Transverse colon (tissue), 4 donors: ENCODE results near the gene CNST. TPM values are rescaled to one million over a fixed set of nuclear protein-coding genes. Genes with fewer than 3 reads are reported as not detected.
"Not testable (repeated sequence)": the region's sequence is repeated elsewhere in the genome, so short reads cannot be mapped to it uniquely, and the experiment has no call there.

Experiments used
- DNase-seq: peaks from one replicate; pipeline ENCODE4 v3.0.0-alpha.2; 2019
- H3K27ac ChIP-seq, 4 donors: fragments of 200-600 bp; sonication (generic); 2 replicates each; pipeline ENCODE4 v1.5.1; 2016 to 2018; ENCODE audit warnings: inconsistent platforms in 4 of 4
- H3K27me3 ChIP-seq: fragments of 200-600 bp; sonication (generic); 2 replicates; pipeline ENCODE4 v1.5.1; 2017; ENCODE audit warnings: inconsistent platforms
- H3K36me3 ChIP-seq, 4 donors: fragments of 200-600 bp; sonication (generic); 2 replicates each; pipeline ENCODE4 v1.5.1; 2017 to 2019; ENCODE audit warnings: inconsistent platforms in 4 of 4
- H3K4me1 ChIP-seq, 4 donors: fragments of 200-600 bp; sonication (generic); 2 replicates each; pipeline ENCODE4 v1.5.1; 2017 to 2020; ENCODE audit warnings: inconsistent platforms in 4 of 4
- H3K4me3 ChIP-seq, 4 donors: fragments of 200-600 bp; sonication (generic); 1 replicate in 1 of 4; 2 replicates in 3 of 4; pipeline versions ENCODE4 v1.5.1 to v1.6.1; 2017 to 2019; ENCODE audit warnings: inconsistent platforms in 4 of 4
- H3K9me3 ChIP-seq, 2 donors: fragments of 200-600 bp; sonication (generic); 2 replicates each; pipeline ENCODE4 v1.5.1; 2017 to 2019; ENCODE audit warnings: inconsistent platforms in 2 of 2
- EP300 ChIP-seq: sonication (generic); formaldehyde crosslinking; IDR thresholded peaks from one replicate; pipeline ENCODE4 v1.6.1; 2017; ENCODE audit warnings: antibody characterized with exemption, low read depth
- POLR2A ChIP-seq: fragments of 450-650 bp; IDR thresholded peaks from one replicate; pipeline ENCODE4 v1.6.1; 2016; ENCODE audit warnings: antibody characterized with exemption, mild to moderate bottlenecking, moderate library complexity
- POLR2AphosphoS5 ChIP-seq, 3 donors: sonication (generic); formaldehyde crosslinking; IDR thresholded peaks; one replicate each; pipeline ENCODE4 v1.6.1; 2016; ENCODE audit warnings: antibody characterized with exemption in 3 of 3
- WGBS, 2 donors: methylation state at CpG; one replicate each; pipeline ENCODE4 v1.1.5; 2018; ENCODE audit warnings: low coverage in 1 of 2; 5-methylcytosine and 5-hydroxymethylcytosine counted together
- in situ Hi-C, 4 donors: fragments of 200-750 bp; cut with MboI; loops; one replicate each; pipeline versions ENCODE4 v1.15.0 to v1.15.1; 2017; ENCODE audit warnings: low sequenced_read_pairs in 3 of 4, low pct_ligation_motif_present in 1 of 4, low pct_unique_long_range_greater_than_20kb in 1 of 4
- intact Hi-C: fragments of 100-400 bp; cut with DNase I; formaldehyde crosslinking; loops from one replicate; pipeline ENCODE4 v1.15.1; 2023; ENCODE audit warnings: low total_unique reads
- total RNA-seq, 4 donors: library from RNA; depleted of rRNA; stranded (reverse); fragments of >200 nt; gene quantifications; one replicate each; pipeline ENCODE4 v1.1.0, GENCODE V29; 2016
- TF ChIP-seq, protein P1 (sequence below), 5 experiments: fragments of 200-600 bp in 3 of 5; fragments of 450-650 bp in 2 of 5; sonication (generic) in 3 of 5; IDR thresholded peaks; 1 replicate in 2 of 5; 2 replicates in 3 of 5; pipeline ENCODE4 v1.5.1; 2016 to 2017; ENCODE audit warnings: antibody characterized with exemption in 5 of 5, inconsistent platforms in 3 of 5, mild to moderate bottlenecking in 2 of 5, moderate library complexity in 1 of 5

CNST gene
- total RNA-seq, 4 donors from 2014 or later, result 44.0 to 83.0 (median 53.5) TPM

DNA sequence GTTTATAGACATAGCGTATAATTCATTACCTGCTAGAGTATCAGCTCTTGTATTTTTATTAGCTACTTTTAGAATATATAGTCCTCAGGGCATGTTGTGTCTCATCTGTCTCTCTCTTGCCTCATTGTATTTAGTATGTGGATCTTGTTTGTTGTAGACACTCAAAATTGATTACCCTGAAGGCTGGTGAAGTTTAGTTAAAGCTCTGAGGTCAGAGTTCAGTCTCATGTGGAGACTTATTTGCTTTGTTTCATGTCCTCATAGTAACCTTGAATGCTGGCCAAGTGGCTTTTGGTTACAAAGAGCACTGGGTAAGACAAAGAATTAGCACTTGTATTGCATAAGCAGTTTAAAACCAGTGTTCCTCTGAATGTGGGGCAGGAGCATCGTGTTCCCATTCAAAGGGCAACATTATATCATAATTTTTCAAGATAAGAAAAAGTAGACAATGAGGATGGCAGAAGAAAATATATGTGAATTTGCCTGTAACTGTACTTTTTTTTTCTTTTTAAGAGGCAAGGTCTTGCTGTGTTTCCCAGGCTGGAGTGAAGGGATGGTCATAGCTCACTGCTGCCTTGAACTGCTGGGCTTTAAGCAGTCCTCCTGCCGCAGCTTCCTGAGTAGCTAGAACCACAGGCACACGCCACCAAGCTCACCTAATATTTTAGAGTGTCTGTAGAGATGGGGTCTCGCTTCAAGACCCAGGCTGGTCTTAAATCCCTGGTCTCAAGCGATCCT is 17.4 kb downstream of the CNST start:
- peaks cover 30 to 94% (median 73%) of the 10 kb centered on the region in 4 donors for H3K4me1 ChIP-seq
- H3K27ac ChIP-seq, result peak overlapping the region; percentile 82 to 88 (median 86)
- no peaks in the 10 kb centered on the region for H3K9me3 ChIP-seq
- peak overlapping the region in 2 of 4 donors; percentile 12 to 42 for H3K4me3 ChIP-seq
- peak; percentile 53 for DNase-seq
- no peaks in the 10 kb centered on the region for H3K27me3 ChIP-seq
- TF ChIP-seq POLR2A (no peak), EP300 (peak; percentile 62), POLR2AphosphoS5 (IDR thresholded peaks at IDR 0.05) (peak; percentile 16 to 78 (median 69))
- TF ChIP-seq, protein P1, sequence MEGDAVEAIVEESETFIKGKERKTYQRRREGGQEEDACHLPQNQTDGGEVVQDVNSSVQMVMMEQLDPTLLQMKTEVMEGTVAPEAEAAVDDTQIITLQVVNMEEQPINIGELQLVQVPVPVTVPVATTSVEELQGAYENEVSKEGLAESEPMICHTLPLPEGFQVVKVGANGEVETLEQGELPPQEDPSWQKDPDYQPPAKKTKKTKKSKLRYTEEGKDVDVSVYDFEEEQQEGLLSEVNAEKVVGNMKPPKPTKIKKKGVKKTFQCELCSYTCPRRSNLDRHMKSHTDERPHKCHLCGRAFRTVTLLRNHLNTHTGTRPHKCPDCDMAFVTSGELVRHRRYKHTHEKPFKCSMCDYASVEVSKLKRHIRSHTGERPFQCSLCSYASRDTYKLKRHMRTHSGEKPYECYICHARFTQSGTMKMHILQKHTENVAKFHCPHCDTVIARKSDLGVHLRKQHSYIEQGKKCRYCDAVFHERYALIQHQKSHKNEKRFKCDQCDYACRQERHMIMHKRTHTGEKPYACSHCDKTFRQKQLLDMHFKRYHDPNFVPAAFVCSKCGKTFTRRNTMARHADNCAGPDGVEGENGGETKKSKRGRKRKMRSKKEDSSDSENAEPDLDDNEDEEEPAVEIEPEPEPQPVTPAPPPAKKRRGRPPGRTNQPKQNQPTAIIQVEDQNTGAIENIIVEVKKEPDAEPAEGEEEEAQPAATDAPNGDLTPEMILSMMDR (IDR thresholded peaks at IDR 0.05), result no peak
- in situ Hi-C loops, result no loop called here
- H3K36me3 ChIP-seq, result no peaks in the 10 kb centered on the region
- intact Hi-C loops, result no loop called here
- WGBS, 2 donors, result 63% methylated on average over 4 to 6 of the region's 6 CpGs

DNA sequence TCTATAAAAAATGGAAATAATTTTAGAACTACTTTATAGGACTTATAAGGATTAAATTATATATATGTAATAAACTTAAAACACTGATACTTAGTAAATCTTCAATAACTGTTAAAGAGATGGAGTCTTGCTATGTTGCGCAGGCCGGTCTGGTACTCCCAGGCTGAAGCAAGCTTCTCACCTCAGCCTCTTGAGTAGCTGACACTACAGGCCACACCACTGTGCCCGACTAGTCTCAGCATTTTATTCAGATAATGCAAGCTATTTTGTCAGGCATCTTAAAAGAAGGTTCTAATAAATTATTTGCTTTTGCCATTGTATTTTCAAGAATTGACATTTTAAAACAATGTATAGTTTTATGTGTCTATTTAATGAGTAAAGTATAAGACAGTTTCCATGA is 20.8 kb downstream of the CNST start:
- Histone ChIP-seq H3K4me3 (no peak overlapping the region), H3K36me3 (no peaks in the 10 kb centered on the region), H3K27me3 (no peaks in the 10 kb centered on the region), H3K9me3 (peaks cover 0 to 5% of the 10 kb centered on the region in 2 donors), H3K4me1 (peaks cover 16 to 81% (median 56%) of the 10 kb centered on the region in 4 donors), H3K27ac (peak overlapping the region; percentile 64 to 80 (median 73))
- DNase-seq, result no peak
- intact Hi-C loops (loop anchor here (1.0 kb wide), 1 partner anchor 9 kb away; no protein-coding TSS in a partner anchor), in situ Hi-C loops (no loop called here)
- TF ChIP-seq, protein P1 (IDR thresholded peaks at IDR 0.05), result no peak
- no peak for TF ChIP-seq POLR2AphosphoS5 (IDR thresholded peaks at IDR 0.05)
- no peak for TF ChIP-seq POLR2A
- no peak for TF ChIP-seq EP300
- WGBS, 2 donors, result 77 to 85% methylated on average over 3 of the region's 3 CpGs

DNA sequence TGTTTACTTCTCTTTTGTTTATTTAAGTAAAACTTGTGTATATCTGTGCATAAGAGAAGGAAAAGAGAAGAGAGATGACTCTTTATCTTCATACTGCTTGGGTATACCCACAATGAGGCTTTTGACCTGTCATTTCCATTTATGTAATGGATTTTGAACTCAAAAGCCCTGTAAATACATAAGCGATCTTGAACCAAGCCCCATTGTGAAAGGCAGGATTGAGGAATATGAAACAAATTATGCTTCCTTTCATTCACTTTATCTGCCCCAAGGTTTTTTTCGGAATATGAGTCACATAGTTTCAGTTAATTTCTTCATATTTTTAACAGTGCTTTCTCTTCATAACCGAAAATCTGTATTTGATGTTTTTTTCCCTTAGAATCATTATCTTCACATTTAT is 21.4 kb downstream of the CNST start:
- no peak for DNase-seq
- H3K4me1 ChIP-seq, result peaks cover 16 to 81% (median 52%) of the 10 kb centered on the region in 4 donors
- H3K27ac ChIP-seq, result peak overlapping the region; percentile 64 to 80 (median 73)
- no peaks in the 10 kb centered on the region for H3K27me3 ChIP-seq
- peaks cover 0 to 5% of the 10 kb centered on the region in 2 donors for H3K9me3 ChIP-seq
- peaks cover 0 to 5% (median 0%) of the 10 kb centered on the region in 4 donors for H3K36me3 ChIP-seq
- TF ChIP-seq EP300, result no peak
- peak; percentile 8 for TF ChIP-seq POLR2A
- intact Hi-C loops (loop anchor here (1.0 kb wide), 1 partner anchor 9 kb away; no protein-coding TSS in a partner anchor), in situ Hi-C loops (no loop called here)
- peak overlapping the region in 1 of 4 donors; percentile 8 for H3K4me3 ChIP-seq
- 44 to 59% methylated on average over 3 of the region's 3 CpGs for WGBS, 2 donors

DNA sequence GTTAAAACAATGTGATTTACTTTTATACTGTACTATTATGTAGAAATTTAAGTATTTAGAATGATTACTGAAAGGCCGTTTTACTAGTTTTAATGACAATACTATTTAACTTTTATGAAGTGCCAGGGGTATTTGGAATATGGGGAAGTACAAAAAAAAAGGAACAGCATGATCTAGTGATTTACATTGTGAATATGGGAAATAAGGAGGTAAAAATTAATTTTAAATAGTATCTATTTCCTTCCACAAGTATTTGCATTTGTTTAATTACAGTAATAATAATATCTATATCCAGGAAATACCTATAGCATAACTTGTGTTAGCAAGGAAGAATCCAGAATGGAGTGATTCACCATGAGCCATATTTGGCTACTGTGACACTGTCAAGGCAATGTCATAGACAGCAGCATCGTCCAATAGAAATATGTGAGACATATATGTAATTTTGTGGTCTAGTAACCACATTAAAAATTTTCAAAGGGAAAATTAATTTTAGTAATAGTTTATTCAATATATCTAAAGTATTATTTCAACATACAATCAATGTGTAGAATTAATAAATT is 22.0 kb downstream of the CNST start:
- Histone ChIP-seq H3K36me3 (peaks cover 0 to 9% (median 0%) of the 10 kb centered on the region in 4 donors), H3K9me3 (peaks cover 0 to 5% of the 10 kb centered on the region in 2 donors), H3K4me3 (no peak overlapping the region), H3K4me1 (peaks cover 16 to 81% (median 48%) of the 10 kb centered on the region in 4 donors), H3K27me3 (no peaks in the 10 kb centered on the region), H3K27ac (peak overlapping the region; percentile 64 to 80 (median 73))
- whole genome bisulfite sequencing, 2 donors, result 67 to 68% methylated on average over 2 of the region's 2 CpGs
- TF ChIP-seq POLR2A (no peak), POLR2AphosphoS5 (IDR thresholded peaks at IDR 0.05) (no peak), EP300 (no peak)
- TF ChIP-seq, protein P1 (IDR thresholded peaks at IDR 0.05), result no peak
- intact Hi-C loops (no loop called here), in situ Hi-C loops (no loop called here)
- DNase-seq, result no peak

DNA sequence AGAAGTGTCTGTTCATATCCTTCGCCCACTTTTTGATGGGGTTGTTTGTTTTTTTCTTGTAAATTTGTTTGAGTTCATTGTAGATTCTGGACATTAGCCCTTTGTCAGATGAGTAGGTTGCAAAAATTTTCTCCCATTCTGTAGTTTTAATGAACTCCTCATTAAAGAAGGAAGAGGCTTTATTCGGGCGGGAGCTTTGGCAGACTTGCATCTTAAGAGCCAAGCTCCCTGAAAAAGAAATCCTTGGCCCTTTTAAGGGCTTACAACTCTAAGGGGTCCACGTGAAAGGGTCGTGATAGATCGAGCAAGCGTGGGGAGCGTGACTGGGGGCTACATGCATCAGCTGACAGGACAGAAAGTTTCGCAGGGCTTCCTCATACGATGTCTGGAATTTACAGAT is 23.7 kb downstream of the CNST start:
- in situ Hi-C loops, DNase-seq, intact Hi-C loops, H3K27me3 ChIP-seq, H3K9me3 ChIP-seq, H3K4me3 ChIP-seq, H3K36me3 ChIP-seq: not testable (repeated sequence)
- 92 to 96% methylated on average over 7 to 10 of the region's 10 CpGs for WGBS, 2 donors
- peaks cover 16 to 81% (median 38%) of the 10 kb centered on the region in 4 donors for H3K4me1 ChIP-seq
- peak overlapping the region in 2 of 4 donors; percentile 82 to 85 for H3K27ac ChIP-seq
